WERI-Rb-1 (cell line): ENCODE results near the gene ZIC4.
A peak's percentile ranks its signal among the peaks of the same experiment; 100 is the strongest.

ENCODE experiments used
- DNase-seq: peaks from one replicate; pipeline ENCODE4 v3.0.0-alpha.2; 2020
- H3K27ac ChIP-seq: fragments of 250-450 bp; sonication (Bioruptor Pico); 2 replicates; pipeline ENCODE4 v1.5.1; 2020; ENCODE audit warnings: mild to moderate bottlenecking, moderate library complexity
- H3K27me3 ChIP-seq: fragments of 250-450 bp; sonication (Bioruptor Pico); 2 replicates; pipeline ENCODE4 v1.5.1; 2021; ENCODE audit warnings: mild to moderate bottlenecking, low read depth, moderate library complexity; ENCODE audit not compliant: insufficient read depth, severe bottlenecking
- H3K36me3 ChIP-seq: fragments of 250-450 bp; sonication (Bioruptor Pico); 2 replicates; pipeline ENCODE4 v1.5.1; 2020; ENCODE audit warnings: mild to moderate bottlenecking, moderate library complexity
- H3K4me3 ChIP-seq: 2 replicates; pipeline ENCODE4 v1.5.1; 2011; ENCODE audit warnings: low read depth, mild to moderate bottlenecking, control low read depth, low read length
- H3K9me3 ChIP-seq: fragments of 250-450 bp; sonication (Bioruptor Pico); 2 replicates; pipeline ENCODE4 v1.5.1; 2021; ENCODE audit warnings: mild to moderate bottlenecking, moderate library complexity; ENCODE audit not compliant: severe bottlenecking
- TF ChIP-seq, protein P1 (sequence below): IDR thresholded peaks from 2 replicates; pipeline ENCODE4 v1.5.1; 2011; ENCODE audit warnings: low read depth, mild to moderate bottlenecking, control low read depth, inconsistent platforms, low read length

ZIC4 gene

GRCh38 chr3:147420353-147421183, 14.2 kb upstream of the ZIC4 start:
- no peak overlapping the region for H3K27ac ChIP-seq
- TF ChIP-seq, protein P1, sequence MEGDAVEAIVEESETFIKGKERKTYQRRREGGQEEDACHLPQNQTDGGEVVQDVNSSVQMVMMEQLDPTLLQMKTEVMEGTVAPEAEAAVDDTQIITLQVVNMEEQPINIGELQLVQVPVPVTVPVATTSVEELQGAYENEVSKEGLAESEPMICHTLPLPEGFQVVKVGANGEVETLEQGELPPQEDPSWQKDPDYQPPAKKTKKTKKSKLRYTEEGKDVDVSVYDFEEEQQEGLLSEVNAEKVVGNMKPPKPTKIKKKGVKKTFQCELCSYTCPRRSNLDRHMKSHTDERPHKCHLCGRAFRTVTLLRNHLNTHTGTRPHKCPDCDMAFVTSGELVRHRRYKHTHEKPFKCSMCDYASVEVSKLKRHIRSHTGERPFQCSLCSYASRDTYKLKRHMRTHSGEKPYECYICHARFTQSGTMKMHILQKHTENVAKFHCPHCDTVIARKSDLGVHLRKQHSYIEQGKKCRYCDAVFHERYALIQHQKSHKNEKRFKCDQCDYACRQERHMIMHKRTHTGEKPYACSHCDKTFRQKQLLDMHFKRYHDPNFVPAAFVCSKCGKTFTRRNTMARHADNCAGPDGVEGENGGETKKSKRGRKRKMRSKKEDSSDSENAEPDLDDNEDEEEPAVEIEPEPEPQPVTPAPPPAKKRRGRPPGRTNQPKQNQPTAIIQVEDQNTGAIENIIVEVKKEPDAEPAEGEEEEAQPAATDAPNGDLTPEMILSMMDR, result no peak
- no peak for DNase-seq
- H3K4me3 ChIP-seq, result no peak overlapping the region
- H3K27me3 ChIP-seq, result peaks cover 2% of the 10 kb centered on the region
- no peaks in the 10 kb centered on the region for H3K36me3 ChIP-seq
- H3K9me3 ChIP-seq, result no peaks in the 10 kb centered on the region

- no peak for DNase-seq
- Histone ChIP-seq H3K27me3 (peaks cover 2% of the 10 kb centered on the region), H3K9me3 (no peaks in the 10 kb centered on the region), H3K27ac (peak overlapping the region; percentile 35; the same call in 1 of the 2 replicates), H3K4me3 (peak overlapping the region; percentile 48), H3K36me3 (no peaks in the 10 kb centered on the region)
- TF ChIP-seq, protein P1, result no peak
These were observed 13.5 kb upstream of the ZIC4 start for GRCh38 chr3:147419781-147420224.

- Histone ChIP-seq H3K36me3 (no peaks in the 10 kb centered on the region), H3K9me3 (no peaks in the 10 kb centered on the region), H3K4me3 (peak overlapping the region; percentile 48), H3K27me3 (peaks cover 2% of the 10 kb centered on the region), H3K27ac (peak overlapping the region; percentile 35)
- TF ChIP-seq, protein P1, result no peak
- peak; percentile 88 for DNase-seq
These were observed 12.7 kb upstream of the ZIC4 start for GRCh38 chr3:147418808-147419701.

- H3K9me3 ChIP-seq, result no peaks in the 10 kb centered on the region
- no peak overlapping the region for H3K4me3 ChIP-seq
- H3K36me3 ChIP-seq, result no peaks in the 10 kb centered on the region; the same call in 1 of the 2 replicates
These were observed 12.0 kb upstream of the ZIC4 start for GRCh38 chr3:147418371-147418781.

DNA sequence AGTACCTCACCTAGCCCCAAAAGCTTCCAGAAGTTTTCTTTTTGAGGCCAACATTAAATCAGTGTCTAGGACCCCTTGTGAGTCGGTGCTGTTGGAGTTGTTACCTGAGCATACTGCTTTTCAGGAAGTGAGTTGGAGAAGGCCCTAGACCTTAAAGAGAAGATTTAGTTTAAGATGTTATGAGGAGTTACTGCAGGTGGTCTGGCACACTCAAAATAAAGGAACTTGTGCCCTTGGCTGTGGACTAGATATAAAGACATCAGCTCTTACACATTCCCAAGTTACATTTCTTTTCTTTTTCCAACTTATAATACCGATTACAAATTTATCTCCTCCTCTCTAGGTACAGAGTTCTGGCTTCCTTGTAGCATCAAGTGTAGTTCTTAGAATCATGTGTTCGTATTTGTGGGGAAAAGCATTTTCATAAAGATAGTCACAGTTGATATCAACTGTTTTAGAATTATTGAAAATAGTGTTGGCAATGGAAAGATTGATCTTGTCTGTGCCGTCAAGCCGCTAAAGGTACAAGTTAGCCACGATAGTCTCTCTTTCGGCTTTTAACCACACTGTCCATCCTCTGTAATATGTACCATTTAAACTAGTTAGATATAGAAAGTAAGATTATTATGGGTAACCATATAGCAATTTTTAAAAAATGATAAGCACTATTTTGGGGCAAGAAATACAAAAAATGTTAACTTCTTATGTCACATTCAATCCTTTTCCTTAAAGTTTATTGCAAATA, 11.4 kb upstream of the ZIC4 start:
- Histone ChIP-seq H3K36me3 (peaks cover 3% of the 10 kb centered on the region; the same call in 1 of the 2 replicates), H3K27ac (no peak overlapping the region), H3K27me3 (no peaks in the 10 kb centered on the region), H3K4me3 (no peak overlapping the region), H3K9me3 (no peaks in the 10 kb centered on the region)
- DNase-seq, result no peak
- TF ChIP-seq, protein P1, result no peak

More at GRCh38 chr3:147418371-147418781, 12.0 kb upstream of the ZIC4 start:
- H3K27ac ChIP-seq, result no peak overlapping the region
- TF ChIP-seq, protein P1, result no peak
- no peak for DNase-seq
- no peaks in the 10 kb centered on the region for H3K27me3 ChIP-seq
